Measurements from ENCODE around the gene TCTN2. TPM values are rescaled to one million over a fixed set of nuclear protein-coding genes. Genes with fewer than 3 reads are reported as not detected.

The TCTN2 gene
- total RNA-seq, 1 experiment from 2014 or later, result 9.6 TPM

- Histone ChIP-seq H3K9me3 (ENCODE audit: low read depth, low read length, poor library complexity, severe bottlenecking) (no peaks in the 10 kb centered on the region), H3K4me3 (ENCODE audit: low read depth, low read length, poor library complexity, severe bottlenecking) (no peak overlapping the region), H3K4me1 (ENCODE audit: insufficient read depth, low read length, poor library complexity, severe bottlenecking) (no peaks in the 10 kb centered on the region), H3K27me3 (replicated peaks; ENCODE audit: insufficient read depth, low read depth, low read length, poor library complexity) (no peaks in the 10 kb centered on the region), H3K36me3 (ENCODE audit: insufficient read depth, low read length, poor library complexity, severe bottlenecking) (peaks cover 41% of the 10 kb centered on the region), H3K27ac (ENCODE audit: low read depth, low read length, poor library complexity, severe bottlenecking) (no peak overlapping the region)
- no peak for DNase-seq (ENCODE audit: low spot score)
- TF ChIP-seq CTCF (conservative IDR thresholded peaks at IDR 0.05; ENCODE audit: low read depth, low read length) (no peak), EZH2 (IDR thresholded peaks at IDR 0.05; ENCODE audit: borderline replicate concordance, low read depth, low read length, poor library complexity, severe bottlenecking) (no peak)
- POLR2A ChIA-PET (ENCODE audit: low non-redundant PET), result interaction anchor here (0.6 kb wide), 1 partner anchor 385 kb away, joined by 17 read pairs; no protein-coding TSS in a partner anchor
- intact Hi-C loops (cut with micrococcal nuclease; ENCODE audit: unreplicated experiment), result no loop called here
- BruUV-seq (replicated peaks), result no TSS peak
- CTCF ChIA-PET, result no interaction called here
Observed at GRCh38 chr12:123645878-123646277, 25.0 kb upstream of the TCTN2 start.

GRCh38 chr12:123648401-123648800, 22.5 kb upstream of the TCTN2 start:
- POLR2A ChIA-PET (ENCODE audit: low non-redundant PET), result no interaction called here
- H3K4me1 ChIP-seq (ENCODE audit: insufficient read depth, low read length, poor library complexity, severe bottlenecking), result no peaks in the 10 kb centered on the region
- H3K9me3 ChIP-seq (ENCODE audit: low read depth, low read length, poor library complexity, severe bottlenecking), result no peaks in the 10 kb centered on the region
- BruUV-seq (replicated peaks), result no TSS peak
- intact Hi-C loops (cut with micrococcal nuclease; ENCODE audit: unreplicated experiment), result no loop called here
- H3K27me3 ChIP-seq (replicated peaks; ENCODE audit: insufficient read depth, low read depth, low read length, poor library complexity), result no peaks in the 10 kb centered on the region
- no peak for TF ChIP-seq EZH2 (IDR thresholded peaks at IDR 0.05; ENCODE audit: borderline replicate concordance, low read depth, low read length, poor library complexity, severe bottlenecking)
- TF ChIP-seq CTCF (conservative IDR thresholded peaks at IDR 0.05; ENCODE audit: low read depth, low read length), result no peak
- no peak overlapping the region for H3K4me3 ChIP-seq (ENCODE audit: low read depth, low read length, poor library complexity, severe bottlenecking)
- DNase-seq (ENCODE audit: low spot score), result no peak
- CTCF ChIA-PET, result no interaction called here
- H3K27ac ChIP-seq (ENCODE audit: low read depth, low read length, poor library complexity, severe bottlenecking), result no peak overlapping the region
- H3K36me3 ChIP-seq (ENCODE audit: insufficient read depth, low read length, poor library complexity, severe bottlenecking), result peaks cover 50% of the 10 kb centered on the region

GRCh38 chr12:123654129-123654701, 16.7 kb upstream of the TCTN2 start:
- no TSS peak for BruUV-seq (replicated peaks)
- Histone ChIP-seq H3K9me3 (ENCODE audit: low read depth, low read length, poor library complexity, severe bottlenecking) (no peaks in the 10 kb centered on the region), H3K36me3 (ENCODE audit: insufficient read depth, low read length, poor library complexity, severe bottlenecking) (peaks cover 30% of the 10 kb centered on the region), H3K4me1 (ENCODE audit: insufficient read depth, low read length, poor library complexity, severe bottlenecking) (no peaks in the 10 kb centered on the region), H3K27ac (ENCODE audit: low read depth, low read length, poor library complexity, severe bottlenecking) (no peak overlapping the region), H3K27me3 (replicated peaks; ENCODE audit: insufficient read depth, low read depth, low read length, poor library complexity) (no peaks in the 10 kb centered on the region), H3K4me3 (ENCODE audit: low read depth, low read length, poor library complexity, severe bottlenecking) (no peak overlapping the region)
- DNase-seq (ENCODE audit: low spot score), result no peak
- TF ChIP-seq EZH2 (IDR thresholded peaks at IDR 0.05; ENCODE audit: borderline replicate concordance, low read depth, low read length, poor library complexity, severe bottlenecking), result no peak
- TF ChIP-seq CTCF (conservative IDR thresholded peaks at IDR 0.05; ENCODE audit: low read depth, low read length), result no peak
- ChIA-PET POLR2A (ENCODE audit: low non-redundant PET) (no interaction called here), CTCF (no interaction called here)
- intact Hi-C loops (cut with micrococcal nuclease; ENCODE audit: unreplicated experiment), result no loop called here
